Measurements from ENCODE around the gene YLPM1.
A peak's percentile ranks its signal among the peaks of the same experiment; 100 is the strongest.

Gene YLPM1

GRCh38 chr14:74859757-74860552 is 96.8 kb downstream of the YLPM1 start:
- DNase-seq (ENCODE audit: low read depth) = no peak
- no peak overlapping the region for H3K4me3 ChIP-seq (ENCODE audit: low read length)
- TF ChIP-seq CTCF (conservative IDR thresholded peaks at IDR 0.05; ENCODE audit: low read depth, low read length) = no peak

- DNase-seq (ENCODE audit: low read depth) = no peak
- H3K4me3 ChIP-seq (ENCODE audit: low read length) = no peak overlapping the region
- peak; percentile 91 for TF ChIP-seq CTCF (conservative IDR thresholded peaks at IDR 0.05; ENCODE audit: low read depth, low read length)
Observed at GRCh38 chr14:74860899-74861733, 98.0 kb downstream of the YLPM1 start.

- TF ChIP-seq CTCF (conservative IDR thresholded peaks at IDR 0.05; ENCODE audit: low read depth, low read length) = no peak
Observed at GRCh38 chr14:74861734-74862090, 98.6 kb downstream of the YLPM1 start.

GRCh38 chr14:74863274-74863673 is 100.2 kb downstream of the YLPM1 start:
- no peak overlapping the region for H3K4me3 ChIP-seq (ENCODE audit: low read length)
- DNase-seq (ENCODE audit: low read depth) = no peak

More at GRCh38 chr14:74861734-74862090, 98.6 kb downstream of the YLPM1 start:
- H3K4me3 ChIP-seq (ENCODE audit: low read length) = no peak overlapping the region
- no peak for DNase-seq (ENCODE audit: low read depth)

GRCh38 chr14:74864198-74864597 is 101.1 kb downstream of the YLPM1 start:
- TF ChIP-seq CTCF (conservative IDR thresholded peaks at IDR 0.05; ENCODE audit: low read depth, low read length) = no peak
- H3K4me3 ChIP-seq (ENCODE audit: low read length) = no peak overlapping the region
- no peak for DNase-seq (ENCODE audit: low read depth)

More at GRCh38 chr14:74863274-74863673, 100.2 kb downstream of the YLPM1 start:
- TF ChIP-seq CTCF (conservative IDR thresholded peaks at IDR 0.05; ENCODE audit: low read depth, low read length) = no peak

- TF ChIP-seq CTCF (conservative IDR thresholded peaks at IDR 0.05; ENCODE audit: low read depth, low read length) = no peak
- no peak for DNase-seq (ENCODE audit: low read depth)
- no peak overlapping the region for H3K4me3 ChIP-seq (ENCODE audit: low read length)
Observed at GRCh38 chr14:74865156-74865555, 102.0 kb downstream of the YLPM1 start.
